Tibial nerve (tissue), 4 donors: ENCODE data around the gene MPP2.

ENCODE experiments used
- EP300 ChIP-seq, 2 donors: sonication (generic); formaldehyde crosslinking; IDR thresholded peaks; one replicate each; pipeline ENCODE4 v1.6.1; 2017; ENCODE audit warnings: antibody characterized with exemption in 2 of 2, mild to moderate bottlenecking in 1 of 2
- TF ChIP-seq, protein P1 (sequence below), 5 experiments: fragments of 200-600 bp in 3 of 5; fragments of 450-650 bp in 2 of 5; sonication (generic) in 3 of 5; IDR thresholded peaks; one replicate each; pipeline ENCODE4 v1.5.1; 2016 to 2019; ENCODE audit warnings: antibody characterized with exemption in 5 of 5, mild to moderate bottlenecking in 3 of 5, moderate library complexity in 2 of 5

GRCh38 chr17:43880420-43880991 is 26.8 kb downstream of the MPP2 start:
- TF ChIP-seq, protein P1, sequence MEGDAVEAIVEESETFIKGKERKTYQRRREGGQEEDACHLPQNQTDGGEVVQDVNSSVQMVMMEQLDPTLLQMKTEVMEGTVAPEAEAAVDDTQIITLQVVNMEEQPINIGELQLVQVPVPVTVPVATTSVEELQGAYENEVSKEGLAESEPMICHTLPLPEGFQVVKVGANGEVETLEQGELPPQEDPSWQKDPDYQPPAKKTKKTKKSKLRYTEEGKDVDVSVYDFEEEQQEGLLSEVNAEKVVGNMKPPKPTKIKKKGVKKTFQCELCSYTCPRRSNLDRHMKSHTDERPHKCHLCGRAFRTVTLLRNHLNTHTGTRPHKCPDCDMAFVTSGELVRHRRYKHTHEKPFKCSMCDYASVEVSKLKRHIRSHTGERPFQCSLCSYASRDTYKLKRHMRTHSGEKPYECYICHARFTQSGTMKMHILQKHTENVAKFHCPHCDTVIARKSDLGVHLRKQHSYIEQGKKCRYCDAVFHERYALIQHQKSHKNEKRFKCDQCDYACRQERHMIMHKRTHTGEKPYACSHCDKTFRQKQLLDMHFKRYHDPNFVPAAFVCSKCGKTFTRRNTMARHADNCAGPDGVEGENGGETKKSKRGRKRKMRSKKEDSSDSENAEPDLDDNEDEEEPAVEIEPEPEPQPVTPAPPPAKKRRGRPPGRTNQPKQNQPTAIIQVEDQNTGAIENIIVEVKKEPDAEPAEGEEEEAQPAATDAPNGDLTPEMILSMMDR (IDR thresholded peaks at IDR 0.05), result peak; percentile 19 to 48 (median 37)
- TF ChIP-seq EP300 (IDR thresholded peaks at IDR 0.05), result no peak
